ENCODE results near the gene H2BW1.
"Not testable (repeated sequence)": the region's sequence is repeated elsewhere in the genome, so short reads cannot be mapped to it uniquely, and the experiment has no call there.

DNA sequence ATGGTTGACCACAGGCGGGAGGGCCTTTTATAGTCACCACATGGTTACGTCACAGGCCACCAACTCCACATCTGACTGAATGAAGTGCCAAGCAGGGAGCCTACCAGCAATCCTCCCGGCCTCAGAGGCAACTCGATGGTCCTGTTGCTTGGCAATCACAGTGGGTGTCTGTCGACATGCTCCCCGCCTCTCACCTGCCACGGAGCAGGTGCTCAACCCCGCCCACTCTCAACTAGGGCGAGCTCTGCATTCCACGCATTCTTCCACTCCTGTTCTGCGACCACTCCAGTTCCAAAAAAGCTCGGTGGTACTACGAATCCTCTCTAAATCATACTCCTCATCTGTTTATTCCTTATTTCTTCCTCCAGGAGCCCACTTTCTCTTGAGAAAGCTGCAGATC lies 30.0 kb downstream of the H2BW1 start:
- TF ChIP-seq POLR2AphosphoS5 (IDR thresholded peaks at IDR 0.05; ENCODE audit: low read depth, low read length); POLR2A (IDR thresholded peaks at IDR 0.05; ENCODE audit: low read depth, low read length); PAX5 (IDR thresholded peaks at IDR 0.05; ENCODE audit: insufficient read depth, low read length, severe bottlenecking): not testable (repeated sequence)
